Right atrium auricular region (tissue), 2 donors: ENCODE data around the gene XNDC1N. TPM values are rescaled to one million over a fixed set of nuclear protein-coding genes. Genes with fewer than 3 reads are reported as not detected.

Experiments
- DNase-seq: peaks from one replicate; pipeline ENCODE4 v3.0.0-alpha.2; 2019; ENCODE audit warnings: low spot score
- H3K27ac ChIP-seq, 2 donors: fragments of 200-600 bp; sonication (generic); 1 replicate in 1 of 2; 2 replicates in 1 of 2; pipeline ENCODE4 v1.5.1; 2016 to 2019
- H3K27me3 ChIP-seq, 2 donors: fragments of 200-600 bp; sonication (generic); one replicate each; pipeline versions ENCODE4 v1.5.1 to v1.6.0; 2017 to 2019
- H3K36me3 ChIP-seq: fragments of 200-600 bp; sonication (generic); one replicate; pipeline ENCODE4 v1.5.1; 2016
- H3K4me1 ChIP-seq, 2 donors: fragments of 200-600 bp; sonication (generic); one replicate each; pipeline versions ENCODE4 v1.5.1 to v1.6.0; 2017 to 2019
- H3K4me3 ChIP-seq, 2 donors: fragments of 200-600 bp; sonication (generic); 1 replicate in 1 of 2; 2 replicates in 1 of 2; pipeline ENCODE4 v1.5.1; 2017 to 2019; ENCODE audit warnings: mild to moderate bottlenecking in 1 of 2, moderate library complexity in 1 of 2
- H3K9me3 ChIP-seq, 2 donors: fragments of 200-600 bp; sonication (generic); one replicate each; pipeline ENCODE4 v1.5.1; 2019
- total RNA-seq, 2 donors: library from RNA; depleted of rRNA; stranded (reverse); fragments of >200 nt; gene quantifications; one replicate each; pipeline ENCODE4 v1.1.0, GENCODE V29; 2016
- TF ChIP-seq, protein P1 (sequence below), 2 donors: fragments of 200-600 bp; sonication (generic); IDR thresholded peaks; one replicate each; pipeline ENCODE4 v1.5.1; 2019; ENCODE audit warnings: antibody characterized with exemption in 2 of 2

Gene XNDC1N
- total RNA-seq, 2 donors from 2014 or later: 1.4 to 1.5 TPM

GRCh38 chr11:71964641-71965040 lies 36.2 kb upstream of the XNDC1N start:
- Histone ChIP-seq H3K9me3 (peaks cover 0 to 4% of the 10 kb centered on the region in 2 donors), H3K36me3 (peaks cover 31% of the 10 kb centered on the region), H3K27ac (no peak overlapping the region), H3K4me3 (no peak overlapping the region), H3K27me3 (no peaks in the 10 kb centered on the region), H3K4me1 (no peaks in the 10 kb centered on the region)
- TF ChIP-seq, protein P1, sequence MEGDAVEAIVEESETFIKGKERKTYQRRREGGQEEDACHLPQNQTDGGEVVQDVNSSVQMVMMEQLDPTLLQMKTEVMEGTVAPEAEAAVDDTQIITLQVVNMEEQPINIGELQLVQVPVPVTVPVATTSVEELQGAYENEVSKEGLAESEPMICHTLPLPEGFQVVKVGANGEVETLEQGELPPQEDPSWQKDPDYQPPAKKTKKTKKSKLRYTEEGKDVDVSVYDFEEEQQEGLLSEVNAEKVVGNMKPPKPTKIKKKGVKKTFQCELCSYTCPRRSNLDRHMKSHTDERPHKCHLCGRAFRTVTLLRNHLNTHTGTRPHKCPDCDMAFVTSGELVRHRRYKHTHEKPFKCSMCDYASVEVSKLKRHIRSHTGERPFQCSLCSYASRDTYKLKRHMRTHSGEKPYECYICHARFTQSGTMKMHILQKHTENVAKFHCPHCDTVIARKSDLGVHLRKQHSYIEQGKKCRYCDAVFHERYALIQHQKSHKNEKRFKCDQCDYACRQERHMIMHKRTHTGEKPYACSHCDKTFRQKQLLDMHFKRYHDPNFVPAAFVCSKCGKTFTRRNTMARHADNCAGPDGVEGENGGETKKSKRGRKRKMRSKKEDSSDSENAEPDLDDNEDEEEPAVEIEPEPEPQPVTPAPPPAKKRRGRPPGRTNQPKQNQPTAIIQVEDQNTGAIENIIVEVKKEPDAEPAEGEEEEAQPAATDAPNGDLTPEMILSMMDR (IDR thresholded peaks at IDR 0.05): no peak
- no peak for DNase-seq

DNA sequence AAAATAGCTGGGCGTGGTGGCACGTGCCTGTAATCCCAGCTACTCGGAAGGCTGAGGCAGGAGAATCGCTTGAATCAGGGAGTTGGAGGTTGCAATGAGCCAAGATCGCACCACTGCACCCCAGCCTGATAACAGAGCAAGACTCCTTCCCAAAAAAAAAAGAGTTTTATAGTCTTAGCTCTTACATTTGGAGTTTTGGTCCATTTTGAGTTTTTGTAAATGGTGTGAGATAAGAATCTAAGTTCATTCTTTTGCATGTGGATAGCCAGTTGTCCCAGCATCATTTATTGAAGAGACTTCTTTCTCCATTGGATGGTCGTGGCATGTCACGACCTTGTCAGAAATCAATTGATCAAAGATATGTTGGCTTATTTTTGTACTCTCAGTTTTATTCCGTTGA lies 35.1 kb upstream of the XNDC1N start:
- Histone ChIP-seq H3K27ac (no peak overlapping the region), H3K36me3 (peaks cover 31% of the 10 kb centered on the region)

DNA sequence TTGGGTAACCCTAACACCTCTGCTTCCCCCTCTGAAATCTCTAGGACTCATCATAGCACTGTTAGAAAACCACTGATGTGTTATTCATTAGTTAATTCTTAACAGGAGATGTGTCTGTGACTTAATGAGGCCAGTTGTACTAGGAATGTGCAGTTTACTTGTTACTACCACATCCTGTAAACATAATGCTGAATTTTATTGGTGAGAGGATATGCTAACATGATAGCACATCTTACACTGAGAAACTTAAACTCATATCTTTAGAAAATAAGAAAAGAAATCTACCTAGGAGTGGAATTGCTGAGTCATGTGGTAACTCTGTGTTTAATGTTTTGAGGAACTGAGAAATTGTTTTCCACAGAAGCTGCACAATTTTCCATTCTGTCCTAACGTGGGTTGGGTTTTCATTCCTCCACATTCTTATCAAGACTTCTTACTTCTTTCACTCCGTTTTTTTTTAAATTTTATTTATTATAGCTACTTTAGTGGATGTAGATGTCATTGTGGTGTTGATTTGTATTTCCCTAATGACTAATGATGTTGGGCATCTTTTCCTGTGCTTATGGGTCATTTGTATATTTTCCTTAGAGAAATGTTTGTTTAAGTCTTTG lies 34.1 kb upstream of the XNDC1N start:
- H3K36me3 ChIP-seq: peaks cover 31% of the 10 kb centered on the region
- TF ChIP-seq, protein P1 (IDR thresholded peaks at IDR 0.05): no peak
- no peak overlapping the region for H3K4me3 ChIP-seq
- H3K27ac ChIP-seq: no peak overlapping the region
- no peaks in the 10 kb centered on the region for H3K4me1 ChIP-seq
- no peaks in the 10 kb centered on the region for H3K27me3 ChIP-seq
- H3K9me3 ChIP-seq: peaks cover 0 to 4% of the 10 kb centered on the region in 2 donors
- DNase-seq: no peak

More for the DNA sequence above, 35.1 kb upstream of the XNDC1N start:
- TF ChIP-seq, protein P1 (IDR thresholded peaks at IDR 0.05): no peak
- Histone ChIP-seq H3K4me3 (no peak overlapping the region), H3K4me1 (no peaks in the 10 kb centered on the region), H3K27me3 (no peaks in the 10 kb centered on the region), H3K9me3 (peaks cover 0 to 4% of the 10 kb centered on the region in 2 donors)
- no peak for DNase-seq

DNA sequence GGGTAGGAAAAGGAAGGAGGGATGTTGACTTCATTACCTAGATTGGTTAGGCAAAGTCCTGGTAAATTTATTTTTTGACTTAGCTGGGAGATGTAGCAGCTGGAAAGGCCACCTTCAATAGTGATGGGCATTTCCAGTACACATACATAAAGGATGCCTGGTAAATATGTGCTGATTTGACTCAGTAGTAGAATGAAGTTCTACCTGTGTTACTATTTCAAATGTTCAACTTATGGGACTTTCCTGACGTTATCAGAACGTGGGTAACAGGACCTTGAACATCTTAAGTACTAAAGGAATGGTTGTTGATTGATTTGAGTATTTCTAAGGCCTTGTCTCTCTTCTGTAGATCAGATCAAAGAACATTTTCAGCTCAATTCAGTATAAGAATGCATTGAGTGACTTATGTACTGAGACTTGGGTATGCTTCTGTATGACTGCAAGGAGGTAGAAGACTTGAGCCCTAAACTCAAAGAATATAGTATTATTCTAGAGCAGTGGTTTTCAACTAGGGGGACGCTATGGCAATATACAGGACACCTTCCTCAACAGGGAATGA lies 27.6 kb upstream of the XNDC1N start:
- Histone ChIP-seq H3K4me3 (no peak overlapping the region), H3K36me3 (peaks cover 13% of the 10 kb centered on the region), H3K27me3 (no peaks in the 10 kb centered on the region), H3K9me3 (no peaks in the 10 kb centered on the region), H3K4me1 (no peaks in the 10 kb centered on the region), H3K27ac (no peak overlapping the region)
- TF ChIP-seq, protein P1 (IDR thresholded peaks at IDR 0.05): no peak
- DNase-seq: no peak

DNA sequence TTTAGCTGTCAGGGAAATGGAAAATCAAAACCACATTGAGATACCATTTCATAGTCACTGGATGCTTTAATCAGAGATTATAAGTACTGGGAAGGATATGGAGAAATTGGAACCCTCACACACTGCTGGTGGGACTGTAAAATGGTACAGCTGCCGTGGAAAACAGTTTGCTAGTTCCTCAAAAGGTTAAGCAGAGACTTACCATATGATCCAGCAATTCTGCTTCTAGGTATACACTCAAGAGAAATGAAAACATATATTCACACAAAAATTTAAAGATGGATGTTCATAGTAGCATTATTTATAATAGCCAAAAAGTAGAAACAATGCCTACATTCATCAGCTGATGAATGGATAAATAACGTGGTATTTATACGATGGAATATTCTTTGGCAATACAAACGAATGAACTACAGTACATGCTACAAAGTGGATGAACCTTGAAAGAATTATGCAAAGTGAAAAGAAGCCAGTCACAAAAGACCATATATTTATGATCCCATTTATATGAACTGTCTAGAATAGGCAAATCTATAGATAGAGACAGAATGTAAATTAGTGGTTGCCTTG lies 23.4 kb upstream of the XNDC1N start:
- DNase-seq: no peak
- no peaks in the 10 kb centered on the region for H3K9me3 ChIP-seq
- H3K4me3 ChIP-seq: no peak overlapping the region
- TF ChIP-seq, protein P1 (IDR thresholded peaks at IDR 0.05): no peak
- H3K27me3 ChIP-seq: no peaks in the 10 kb centered on the region
- peaks cover 0 to 12% of the 10 kb centered on the region in 2 donors for H3K4me1 ChIP-seq
- H3K36me3 ChIP-seq: no peaks in the 10 kb centered on the region
- H3K27ac ChIP-seq: no peak overlapping the region
